Ectodermal cell (in vitro differentiated cells): ENCODE measurements around the gene PCID2.

Source experiments
- H3K27ac ChIP-seq: 2 replicates; pipeline ENCODE4 v1.7.0; 2013; ENCODE audit warnings: mild to moderate bottlenecking, low read depth, low read length; ENCODE audit not compliant: insufficient read depth, poor library complexity, severe bottlenecking
- H3K27me3 ChIP-seq: 2 replicates; pipeline ENCODE4 v1.7.0; 2013; ENCODE audit warnings: mild to moderate bottlenecking, low read length; ENCODE audit not compliant: insufficient read depth, control insufficient read depth, poor library complexity, severe bottlenecking
- H3K36me3 ChIP-seq: one replicate; pipeline ENCODE4 v1.7.0; 2013; ENCODE audit warnings: low read length; ENCODE audit not compliant: control insufficient read depth, insufficient read depth
- H3K4me1 ChIP-seq: one replicate; pipeline ENCODE4 v1.7.0; 2013; ENCODE audit warnings: low read length; ENCODE audit not compliant: control insufficient read depth, insufficient read depth
- H3K4me3 ChIP-seq: 2 replicates; pipeline ENCODE4 v1.7.0; 2013; ENCODE audit warnings: low read depth, low read length, control low read depth; ENCODE audit not compliant: insufficient read depth
- H3K9me3 ChIP-seq: 2 replicates; pipeline ENCODE4 v1.7.0; 2013; ENCODE audit warnings: mild to moderate bottlenecking, low read length, moderate library complexity; ENCODE audit not compliant: control insufficient read depth
- WGBS, 2 experiments: methylation state at CpG; one replicate each; pipeline ENCODE4 v1.1.7; 2013; ENCODE audit warnings: missing lambda C conversion rate in 2 of 2; 5-methylcytosine and 5-hydroxymethylcytosine counted together

The PCID2 gene

GRCh38 chr13:113150550-113151365 lies 57.7 kb downstream of the PCID2 start:
- Histone ChIP-seq H3K4me3 (no peak overlapping the region), H3K27me3 (peaks cover 28% of the 10 kb centered on the region), H3K9me3 (no peaks in the 10 kb centered on the region), H3K4me1 (peaks cover 10% of the 10 kb centered on the region), H3K27ac (no peak overlapping the region), H3K36me3 (no peaks in the 10 kb centered on the region)
- WGBS, 2 experiments, result 91% methylated on average over 31 of the region's 31 CpGs

DNA sequence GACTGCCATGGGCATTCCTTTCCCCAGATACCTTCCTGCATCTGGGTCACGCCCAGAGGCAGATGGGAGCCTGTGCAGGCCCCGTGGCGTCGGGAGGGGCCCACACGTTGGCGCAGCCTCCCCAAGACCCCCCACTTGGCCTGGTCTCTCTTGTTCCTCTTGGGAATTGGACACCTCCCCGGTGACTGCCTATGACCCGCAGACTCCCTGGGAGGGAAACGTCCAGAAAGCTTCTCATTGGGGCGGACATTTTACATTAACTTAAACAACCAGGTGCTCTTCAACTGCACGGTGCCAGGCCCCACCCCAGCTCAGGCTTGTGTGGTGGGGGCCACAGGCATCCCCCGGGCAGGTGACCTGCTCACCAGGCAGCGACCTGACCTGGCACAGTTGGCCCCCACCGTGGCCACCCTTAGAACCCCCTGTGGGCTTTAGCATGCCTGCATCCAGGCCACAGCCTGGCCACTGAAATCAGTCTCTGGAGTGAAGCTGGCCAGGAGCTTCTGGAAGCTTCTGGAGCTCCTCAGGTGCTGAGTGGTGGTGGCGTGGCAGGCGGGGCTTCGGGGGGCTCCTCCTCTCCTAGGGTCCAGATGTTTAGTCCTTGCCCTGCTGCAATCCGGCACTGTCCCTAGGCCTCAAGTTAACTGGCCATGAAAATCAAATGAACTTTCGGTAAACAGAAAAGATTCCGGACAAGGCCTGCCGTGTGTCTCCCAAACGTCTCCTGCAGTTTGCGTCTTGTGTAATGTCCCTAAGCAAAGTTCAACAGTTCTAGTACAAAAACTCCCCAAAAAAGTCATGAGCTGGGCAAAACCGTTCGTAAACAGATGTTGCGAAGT lies 58.5 kb downstream of the PCID2 start:
- WGBS, 2 experiments, result 95 to 96% methylated on average over 26 of the region's 26 CpGs
- no peaks in the 10 kb centered on the region for H3K36me3 ChIP-seq
- H3K4me1 ChIP-seq, result peaks cover 10% of the 10 kb centered on the region
- H3K9me3 ChIP-seq, result no peaks in the 10 kb centered on the region
- H3K27ac ChIP-seq, result no peak overlapping the region
- no peak overlapping the region for H3K4me3 ChIP-seq
- peaks cover 28% of the 10 kb centered on the region for H3K27me3 ChIP-seq

GRCh38 chr13:113148940-113149503 lies 59.4 kb downstream of the PCID2 start:
- WGBS, 2 experiments, result 95% methylated on average over 38 of the region's 38 CpGs
- Histone ChIP-seq H3K36me3 (no peaks in the 10 kb centered on the region), H3K4me1 (peaks cover 11% of the 10 kb centered on the region), H3K4me3 (no peak overlapping the region), H3K9me3 (no peaks in the 10 kb centered on the region), H3K27me3 (peaks cover 28% of the 10 kb centered on the region), H3K27ac (no peak overlapping the region)

GRCh38 chr13:113148407-113148806 lies 60.1 kb downstream of the PCID2 start:
- Histone ChIP-seq H3K36me3 (no peaks in the 10 kb centered on the region), H3K4me1 (peaks cover 12% of the 10 kb centered on the region), H3K9me3 (no peaks in the 10 kb centered on the region), H3K4me3 (no peak overlapping the region), H3K27me3 (peaks cover 25% of the 10 kb centered on the region), H3K27ac (no peak overlapping the region)
- WGBS, 2 experiments, result 93 to 94% methylated on average over 13 of the region's 13 CpGs

GRCh38 chr13:113147206-113147605 lies 61.3 kb downstream of the PCID2 start:
- Histone ChIP-seq H3K4me3 (no peak overlapping the region), H3K27ac (no peak overlapping the region), H3K36me3 (no peaks in the 10 kb centered on the region), H3K9me3 (no peaks in the 10 kb centered on the region), H3K4me1 (peaks cover 5% of the 10 kb centered on the region), H3K27me3 (peaks cover 13% of the 10 kb centered on the region)
- WGBS, 2 experiments, result 91 to 94% methylated on average over 8 of the region's 8 CpGs

DNA sequence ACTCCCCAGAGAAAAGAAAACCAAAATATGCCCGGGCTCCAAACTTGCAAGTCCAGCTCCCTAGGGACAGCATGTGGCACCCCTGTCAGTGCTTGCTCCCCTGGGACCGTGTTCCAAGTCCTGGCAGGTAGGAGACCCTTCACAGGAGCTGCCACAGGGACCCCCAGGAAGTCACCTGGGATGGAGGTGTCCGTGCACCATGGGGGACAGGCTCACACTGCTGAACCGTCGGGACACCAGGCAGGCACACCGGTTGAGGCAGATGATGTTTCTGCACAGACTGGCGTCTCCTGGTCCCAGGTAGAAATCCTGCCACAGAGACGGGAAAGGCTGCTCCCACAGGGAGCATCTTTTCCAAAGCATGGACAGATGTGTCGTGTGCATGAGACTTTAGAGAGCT lies 61.7 kb downstream of the PCID2 start:
- H3K4me3 ChIP-seq, result no peak overlapping the region
- WGBS, 2 experiments, result 91 to 92% methylated on average over 9 of the region's 9 CpGs
- H3K4me1 ChIP-seq, result peaks cover 5% of the 10 kb centered on the region
- H3K27ac ChIP-seq, result no peak overlapping the region
- H3K9me3 ChIP-seq, result no peaks in the 10 kb centered on the region
- no peaks in the 10 kb centered on the region for H3K36me3 ChIP-seq
- peaks cover 8% of the 10 kb centered on the region for H3K27me3 ChIP-seq

- no peaks in the 10 kb centered on the region for H3K36me3 ChIP-seq
These were observed 62.4 kb downstream of the PCID2 start for GRCh38 chr13:113145911-113146598.

DNA sequence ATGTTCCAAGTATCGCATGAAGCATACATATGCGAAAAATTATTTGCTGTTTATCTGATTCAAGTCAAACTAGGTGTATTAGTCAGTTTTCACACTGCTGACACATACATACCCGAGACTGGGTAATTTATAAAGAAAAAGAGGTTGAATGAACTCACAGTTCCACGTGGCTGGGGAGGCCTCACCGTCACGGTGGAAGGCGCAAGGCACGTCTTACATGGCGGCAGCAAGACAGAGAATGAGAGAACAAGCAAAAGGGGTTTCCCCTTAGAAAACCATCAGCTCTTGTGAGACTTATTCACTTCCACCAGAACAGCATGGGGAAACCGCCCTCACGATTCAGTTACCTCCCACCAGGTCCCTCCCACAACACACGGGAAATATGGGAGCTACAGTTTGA lies 63.0 kb downstream of the PCID2 start:
- WGBS, 2 experiments, result 93 to 94% methylated on average over 12 of the region's 12 CpGs

More at GRCh38 chr13:113145911-113146598, 62.4 kb downstream of the PCID2 start:
- whole genome bisulfite sequencing, 2 experiments, result 93% methylated on average over 14 to 15 of the region's 15 CpGs
- peaks cover 2% of the 10 kb centered on the region for H3K27me3 ChIP-seq
- no peak overlapping the region for H3K4me3 ChIP-seq
- no peak overlapping the region for H3K27ac ChIP-seq
- no peaks in the 10 kb centered on the region for H3K9me3 ChIP-seq
- H3K4me1 ChIP-seq, result peaks cover 5% of the 10 kb centered on the region

GRCh38 chr13:113144255-113144629 lies 64.2 kb downstream of the PCID2 start:
- H3K9me3 ChIP-seq, result no peaks in the 10 kb centered on the region
- 89 to 93% methylated on average over 12 of the region's 12 CpGs for WGBS, 2 experiments

More for the DNA sequence above, 63.0 kb downstream of the PCID2 start:
- no peaks in the 10 kb centered on the region for H3K9me3 ChIP-seq
- peaks cover 5% of the 10 kb centered on the region for H3K4me1 ChIP-seq
- no peak overlapping the region for H3K27ac ChIP-seq
- H3K36me3 ChIP-seq, result no peaks in the 10 kb centered on the region
- H3K4me3 ChIP-seq, result no peak overlapping the region
- H3K27me3 ChIP-seq, result no peaks in the 10 kb centered on the region

More at GRCh38 chr13:113144255-113144629, 64.2 kb downstream of the PCID2 start:
- no peak overlapping the region for H3K4me3 ChIP-seq
- H3K27ac ChIP-seq, result no peak overlapping the region
- H3K27me3 ChIP-seq, result no peaks in the 10 kb centered on the region
- H3K36me3 ChIP-seq, result no peaks in the 10 kb centered on the region
- peaks cover 5% of the 10 kb centered on the region for H3K4me1 ChIP-seq
